NT2/D1 (cell line): ENCODE results near the gene FAM124B.

Experiments
- SUZ12 ChIP-seq: IDR thresholded peaks from 2 replicates; pipeline ENCODE4 v1.6.1; 2011; ENCODE audit not compliant: insufficient read length, insufficient read depth; ENCODE audit errors: extremely low read depth
- YY1 ChIP-seq: IDR thresholded peaks from 2 replicates; pipeline ENCODE4 v1.6.1; 2011; ENCODE audit not compliant: insufficient read length, insufficient read depth

DNA sequence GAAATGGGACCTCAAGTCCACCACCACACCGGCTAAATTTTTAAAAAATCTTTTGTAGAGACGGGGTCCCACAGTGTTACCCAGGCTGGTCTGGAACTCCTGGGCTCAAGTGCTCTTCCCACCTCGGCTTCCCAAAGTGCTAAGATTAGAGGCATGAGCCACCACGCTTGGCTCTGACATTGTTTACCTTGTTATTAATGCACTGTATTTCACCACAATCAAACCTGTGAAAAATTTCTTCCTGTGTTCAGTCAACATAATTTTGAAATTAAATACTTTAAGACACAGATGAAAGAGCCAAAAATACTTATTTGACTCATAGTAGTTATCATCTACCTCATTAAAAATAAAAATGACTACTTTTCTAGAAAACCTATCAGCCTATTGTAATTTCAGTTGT, 16.0 kb upstream of the FAM124B start:
- TF ChIP-seq SUZ12, result no peak
- no peak for TF ChIP-seq YY1
